Smooth muscle cell of the brain vasculature (primary cell): ENCODE data around the gene VWA5B1.

ENCODE experiments used
- DNase-seq: peaks from one replicate; pipeline ENCODE4 v3.0.0-alpha.2; 2012; ENCODE audit warnings: low read depth, low spot score

VWA5B1 gene

GRCh38 chr1:20386323-20387081 is 95.8 kb downstream of the VWA5B1 start:
- DNase-seq, result no peak

- DNase-seq, result no peak
Measured at GRCh38 chr1:20389571-20389970, 98.9 kb downstream of the VWA5B1 start.

GRCh38 chr1:20390589-20391331 is 100.1 kb downstream of the VWA5B1 start:
- DNase-seq, result no peak

GRCh38 chr1:20395255-20395654 is 104.6 kb downstream of the VWA5B1 start:
- DNase-seq, result no peak

GRCh38 chr1:20398744-20399143 is 108.1 kb downstream of the VWA5B1 start:
- no peak for DNase-seq

GRCh38 chr1:20399196-20399595 is 108.5 kb downstream of the VWA5B1 start:
- no peak for DNase-seq

- DNase-seq, result no peak
Measured at GRCh38 chr1:20399606-20400180, 109.0 kb downstream of the VWA5B1 start.

GRCh38 chr1:20400341-20401177 is 109.9 kb downstream of the VWA5B1 start:
- DNase-seq, result no peak

- DNase-seq, result no peak
Measured at GRCh38 chr1:20401405-20402010, 110.8 kb downstream of the VWA5B1 start.

GRCh38 chr1:20402585-20403422 is 112.1 kb downstream of the VWA5B1 start:
- DNase-seq, result no peak

- no peak for DNase-seq
Measured at GRCh38 chr1:20403423-20404145, 112.9 kb downstream of the VWA5B1 start.

- DNase-seq, result no peak
Measured at GRCh38 chr1:20404466-20404865, 113.8 kb downstream of the VWA5B1 start.
